H1 (cell line): Measurements from ENCODE around the gene MAPT. TPM values are rescaled to one million over a fixed set of nuclear protein-coding genes. Genes with fewer than 3 reads are reported as not detected.

Source experiments
- ATF2 ChIP-seq: IDR thresholded peaks from 2 replicates; pipeline ENCODE4 v1.6.1; 2012; ENCODE audit warnings: low read length, inconsistent platforms
- BACH1 ChIP-seq: IDR thresholded peaks from 2 replicates; pipeline ENCODE4 v1.6.1; 2012; ENCODE audit warnings: low read length, improper control_type of control experiment
- BRCA1 ChIP-seq: IDR thresholded peaks from 2 replicates; pipeline ENCODE4 v1.6.1; 2012; ENCODE audit warnings: low read depth, low read length, improper control_type of control experiment
- CREB1 ChIP-seq: IDR thresholded peaks from 2 replicates; pipeline ENCODE4 v1.6.1; 2012; ENCODE audit warnings: inconsistent platforms
- FOSL1 ChIP-seq: IDR thresholded peaks from 2 replicates; pipeline ENCODE4 v1.6.1; 2011; ENCODE audit warnings: mild to moderate bottlenecking, low read depth, low read length, moderate library complexity; ENCODE audit not compliant: insufficient read depth
- GABPA ChIP-seq: IDR thresholded peaks from 2 replicates; pipeline ENCODE4 v1.6.1; 2011; ENCODE audit warnings: mild to moderate bottlenecking, low read length, moderate library complexity, borderline replicate concordance; ENCODE audit not compliant: insufficient read depth
- NRF1 ChIP-seq: IDR thresholded peaks from 2 replicates; pipeline ENCODE4 v1.6.1; 2011; ENCODE audit warnings: mild to moderate bottlenecking, low read depth, low read length, improper control_type of control experiment
- SIX5 ChIP-seq: IDR thresholded peaks from 2 replicates; pipeline ENCODE4 v1.6.1; 2011; ENCODE audit warnings: mild to moderate bottlenecking, low read depth, low read length
- TEAD4 ChIP-seq: IDR thresholded peaks from 2 replicates; pipeline ENCODE4 v1.6.1; 2012; ENCODE audit warnings: low read depth, low read length, inconsistent platforms, mixed read lengths
- polyA plus RNA-seq, 7 experiments: library from polyadenylated mRNA; depleted of rRNA in 3 of 7; stranded (reverse) in 5 of 7; unstranded in 2 of 7; fragments of >200 nt in 5 of 7; fragments of 200-250 nt in 2 of 7; gene quantifications; 1 replicate in 5 of 7; 2 replicates in 1 of 7; 4 replicates in 1 of 7; pipeline versions ENCODE4 v1.2.1 to v1.2.3, GENCODE V29; 2011 to 2013; ENCODE audit warnings: missing spikeins in 2 of 7, mixed read lengths in 2 of 7
- total RNA-seq: library from RNA; stranded (reverse); fragmentation: NEBNext Ultra II Directional; extraction: Animal tissue kit (Norgen Biotek cat#: 25700); gene quantifications from 2 replicates; pipeline ENCODE4 v1.2.1, GENCODE V29; 2021

The MAPT gene
- total and polyA plus RNA-seq, 2 of the 8 experiments (the other 6 are each of a cell fraction or from before 2014, with no cell fraction given) = 0.54 to 1.7 TPM

GRCh38 chr17:45895304-45895968 is 1.1 kb downstream of the MAPT start (continued):
- TF ChIP-seq NRF1 (no peak), TEAD4 (no peak), CREB1 (no peak), SIX5 (no peak), GABPA (no peak), BACH1 (no peak), FOSL1 (no peak), BRCA1 (no peak), ATF2 (no peak)
- TF ChIP-seq, all 59 proteins: peak for 7
